Amygdala (tissue), 56 donors: ENCODE data around the gene TBX19.
"Not testable (repeated sequence)": the region's sequence is repeated elsewhere in the genome, so short reads cannot be mapped to it uniquely, and the experiment has no call there.

ENCODE experiments used
- DNase-seq, 56 donors: peaks; one replicate each; lab custom pipeline; 2025; lab: John Stamatoyannopoulos, UW

The TBX19 gene

DNA sequence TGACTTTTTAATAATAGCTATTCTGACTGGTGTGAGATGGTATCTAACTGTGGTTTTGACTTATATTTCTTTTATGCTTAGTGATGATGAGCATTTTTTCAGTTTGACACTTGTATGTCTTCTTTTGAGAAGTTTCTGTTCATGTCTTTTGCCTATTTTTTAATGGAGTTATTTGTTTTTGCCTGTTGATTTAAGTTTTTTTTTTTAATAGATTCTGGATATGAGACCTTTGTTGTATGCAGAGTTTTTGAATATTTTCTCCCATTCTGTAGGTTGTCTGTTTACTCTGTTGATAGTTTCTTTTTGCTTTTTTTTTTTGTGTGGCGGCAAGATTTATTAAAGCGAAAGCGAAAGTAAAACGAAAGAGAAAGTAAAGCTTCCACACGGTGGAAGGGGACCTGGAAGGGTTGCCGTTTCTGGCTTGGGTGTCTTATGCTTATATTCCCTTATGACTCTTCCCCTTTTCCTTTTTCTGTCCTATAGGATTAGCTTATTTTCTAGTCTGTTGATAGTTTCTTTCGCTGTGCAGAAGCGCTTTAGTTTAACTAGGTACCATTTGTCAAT is 67.6 kb downstream of the TBX19 start:
- no peak for DNase-seq

DNA sequence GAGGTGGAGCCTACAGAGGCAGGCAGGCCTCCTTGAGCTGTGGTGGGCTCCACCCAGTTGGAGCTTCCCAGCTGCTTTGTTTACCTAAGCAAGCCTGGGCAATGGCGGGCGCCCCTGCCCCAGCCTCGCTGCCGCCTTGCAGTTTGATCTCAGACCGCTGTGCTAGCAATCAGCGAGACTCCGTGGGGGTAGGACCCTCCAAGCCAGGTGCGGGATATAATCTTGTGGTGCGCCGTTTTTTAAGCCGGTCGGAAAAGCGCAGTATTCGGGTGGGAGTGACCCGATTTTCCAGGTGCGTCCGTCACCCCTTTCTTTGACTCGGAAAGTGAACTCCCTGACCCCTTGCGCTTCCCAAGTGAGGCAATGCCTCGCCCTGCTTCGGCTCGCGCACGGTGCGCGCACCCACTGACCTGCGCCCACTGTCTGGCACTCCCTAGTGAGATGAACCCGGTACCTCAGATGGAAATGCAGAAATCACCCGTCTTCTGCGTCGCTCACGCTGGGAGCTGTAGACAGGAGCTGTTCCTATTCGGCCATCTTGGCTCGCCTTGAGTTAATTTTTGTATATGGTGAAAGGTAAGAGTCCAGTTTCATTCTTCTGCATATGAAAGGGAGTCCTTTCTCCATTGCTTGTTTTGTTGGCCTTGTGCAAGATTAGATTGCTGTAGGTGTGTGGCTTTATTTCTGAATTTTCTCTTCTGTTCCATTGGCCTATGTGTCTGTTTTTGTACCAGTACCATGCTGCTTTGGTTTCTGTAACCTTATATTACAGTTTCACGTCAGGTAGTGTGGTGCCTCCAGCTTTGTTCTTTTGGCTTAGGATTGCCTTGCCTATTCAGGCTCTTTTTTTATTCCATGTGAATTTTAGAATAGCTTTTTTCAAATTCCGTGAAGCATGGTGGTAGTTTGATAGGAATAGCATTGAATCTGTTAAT is 73.9 kb downstream of the TBX19 start:
- not testable (repeated sequence) for DNase-seq

DNA sequence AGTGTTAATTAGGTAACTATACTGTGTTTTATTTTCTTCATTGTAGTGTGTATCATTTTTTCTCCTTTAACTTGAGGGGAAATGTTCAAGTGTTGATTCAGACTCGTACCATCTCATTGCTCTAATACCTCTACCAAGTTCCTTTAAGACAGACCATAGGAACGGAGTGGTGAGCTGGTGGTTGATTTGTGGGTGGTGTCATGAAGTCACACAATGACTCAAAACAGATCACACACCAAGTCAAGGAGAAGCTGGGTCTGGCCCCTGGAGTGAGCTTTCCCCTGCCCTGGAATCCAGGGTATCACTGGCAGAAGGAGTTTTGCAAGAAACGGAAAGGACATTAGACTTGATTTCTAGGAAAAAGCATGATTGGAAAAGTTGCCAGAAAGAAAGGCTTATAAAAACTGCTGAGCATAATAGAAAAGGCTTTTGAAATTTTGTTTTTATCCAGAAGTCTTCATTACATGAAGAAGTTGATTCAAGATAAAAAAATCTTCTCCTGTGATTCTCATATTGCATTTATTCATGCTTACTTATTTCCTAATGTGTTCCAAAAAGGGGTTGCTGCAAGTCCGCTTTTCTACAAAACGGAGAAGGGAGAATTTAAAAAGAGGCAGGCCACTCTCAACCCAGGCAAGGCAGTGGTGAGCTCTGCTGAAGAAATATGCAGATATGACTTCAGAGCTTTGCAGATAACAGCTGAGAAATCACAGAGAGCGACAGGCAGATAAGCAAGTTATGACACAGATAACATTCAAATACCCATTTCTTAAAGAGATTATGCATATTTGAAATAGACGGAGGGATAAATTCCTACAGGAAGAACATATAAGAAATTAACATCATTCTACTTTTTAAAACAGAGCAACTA is 79.7 kb downstream of the TBX19 start:
- no peak for DNase-seq

DNA sequence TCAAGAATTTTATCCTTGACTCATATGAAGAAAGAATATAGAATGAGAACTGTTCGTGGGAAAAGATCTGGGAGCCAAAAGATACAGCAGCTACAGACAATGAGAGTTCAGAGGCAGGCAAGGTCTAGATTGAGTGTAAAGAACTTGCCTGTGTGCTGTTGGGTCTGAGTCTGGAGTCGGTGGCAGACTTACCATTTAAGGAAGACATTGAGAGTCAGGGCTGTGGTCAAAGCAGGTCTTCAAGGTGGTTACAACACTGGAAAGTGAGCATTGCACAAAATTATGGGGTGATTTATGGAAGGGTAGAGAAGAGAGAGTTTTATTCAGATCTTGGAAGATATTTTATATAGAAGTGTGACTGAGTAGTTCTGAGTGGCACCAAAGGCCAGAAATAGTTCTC is 80.6 kb downstream of the TBX19 start:
- no peak for DNase-seq

DNA sequence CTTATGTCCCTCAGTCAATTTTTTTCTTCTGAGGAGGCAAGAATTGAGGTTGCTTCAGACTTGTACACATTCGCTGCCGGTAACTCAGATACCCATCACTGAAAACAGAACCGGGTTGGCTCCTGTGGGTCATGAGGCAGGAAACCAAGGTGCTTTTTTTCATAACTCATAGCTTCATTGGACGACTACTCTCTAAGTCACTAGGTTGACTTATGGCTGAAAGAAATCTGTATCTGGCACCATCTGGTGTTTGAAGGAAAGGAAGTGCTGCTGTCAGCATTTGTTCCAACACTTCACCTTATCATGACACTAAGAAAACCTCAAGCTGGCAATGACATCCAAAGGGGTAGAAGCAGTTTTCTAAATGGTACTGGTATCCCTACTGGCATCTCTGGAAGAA is 82.3 kb downstream of the TBX19 start:
- DNase-seq, result no peak
